Limb (tissue), 2 donors: ENCODE data around the gene ZNF629.
A peak's percentile ranks its signal among the peaks of the same experiment; 100 is the strongest.

Experiments
- DNase-seq, 2 donors: peaks; one replicate each; pipeline ENCODE4 v3.0.0-alpha.2; 2016; ENCODE audit errors: extremely low spot score in 2 of 2

The ZNF629 gene

GRCh38 chr16:30786115-30786935 lies 680 bp downstream of the ZNF629 start:
- peak in 1 of 2 donors; percentile 84 for DNase-seq

- DNase-seq: no peak
Observed at GRCh38 chr16:30785126-30786106, 1.6 kb downstream of the ZNF629 start.

GRCh38 chr16:30784215-30784614 lies 2.8 kb downstream of the ZNF629 start:
- DNase-seq: no peak

DNA sequence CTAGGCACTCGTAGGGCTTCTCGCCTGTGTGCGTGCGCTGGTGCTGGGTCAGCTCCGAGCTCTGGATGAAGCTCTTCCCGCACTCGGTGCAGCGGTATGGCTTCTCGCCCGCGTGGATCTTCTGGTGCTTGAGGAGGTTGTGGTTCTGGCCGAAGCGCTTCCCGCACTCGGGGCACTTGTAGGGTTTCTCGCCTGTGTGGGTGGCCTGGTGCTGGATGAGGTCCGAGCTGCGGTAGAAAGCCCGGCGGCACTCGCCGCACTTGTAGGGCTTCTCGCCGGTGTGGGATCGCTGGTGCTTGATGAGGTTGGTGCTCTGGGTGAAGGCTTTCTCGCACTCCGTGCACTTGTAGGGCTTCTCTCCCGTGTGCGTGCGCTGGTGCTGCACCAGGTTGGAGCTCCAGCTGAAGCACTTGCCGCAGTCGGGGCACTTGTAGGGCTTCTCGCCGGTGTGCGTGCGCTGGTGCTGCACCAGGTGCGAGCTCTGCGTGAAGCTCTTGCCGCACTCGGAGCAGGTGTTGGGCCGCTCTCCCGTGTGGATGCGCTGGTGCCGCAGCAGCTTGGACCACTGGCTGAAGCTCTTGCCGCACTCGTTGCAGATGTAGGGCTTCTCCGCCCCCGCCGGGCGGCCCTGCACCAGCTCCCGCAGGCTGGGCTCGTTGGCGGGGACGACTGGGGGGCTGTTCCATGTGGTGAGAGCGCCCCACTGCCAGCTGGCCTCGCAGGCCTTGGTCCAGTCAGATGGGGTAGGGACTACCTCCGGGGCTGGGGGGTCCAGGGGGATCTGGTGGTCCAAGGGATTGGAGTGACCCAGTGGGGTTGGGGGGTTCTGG lies 3.5 kb downstream of the ZNF629 start:
- no peak for DNase-seq

DNA sequence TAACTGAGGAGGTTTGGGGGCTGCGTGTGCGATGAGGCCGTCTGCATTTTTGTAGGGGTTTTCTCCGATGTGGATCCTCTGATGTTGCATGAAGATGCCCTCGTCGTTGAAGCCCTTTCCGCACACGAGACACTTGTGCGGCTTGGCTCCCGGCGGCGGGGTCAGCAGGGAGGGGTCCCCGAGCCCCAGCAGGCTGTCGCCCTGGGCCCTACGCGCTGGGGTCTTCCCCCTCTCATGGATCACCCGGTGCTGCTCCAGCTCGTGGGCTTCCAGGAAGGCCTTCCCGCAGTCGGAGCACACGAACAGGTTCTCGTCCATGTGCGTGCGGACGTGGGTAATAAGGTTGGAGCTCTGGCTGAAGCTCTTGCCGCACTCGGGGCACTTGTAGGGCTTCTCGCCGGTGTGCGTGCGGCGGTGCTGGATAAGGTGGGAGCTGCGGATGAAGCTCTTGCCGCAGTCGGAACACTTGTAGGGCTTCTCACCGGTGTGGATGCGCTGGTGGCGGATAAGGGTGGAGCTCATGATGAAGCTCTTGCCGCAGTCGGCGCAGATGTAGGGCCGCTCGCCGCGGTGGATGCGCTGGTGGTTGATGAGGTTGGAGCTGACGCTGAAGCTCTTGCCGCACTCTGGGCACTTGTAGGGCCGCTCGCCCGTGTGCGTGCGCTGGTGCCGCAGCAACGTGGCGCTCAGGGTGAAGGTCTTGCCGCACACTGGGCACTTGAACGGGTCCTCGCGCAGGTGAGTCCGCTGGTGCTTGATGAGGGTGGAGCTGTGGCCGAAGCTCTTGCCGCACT lies 4.3 kb downstream of the ZNF629 start:
- DNase-seq: no peak

DNA sequence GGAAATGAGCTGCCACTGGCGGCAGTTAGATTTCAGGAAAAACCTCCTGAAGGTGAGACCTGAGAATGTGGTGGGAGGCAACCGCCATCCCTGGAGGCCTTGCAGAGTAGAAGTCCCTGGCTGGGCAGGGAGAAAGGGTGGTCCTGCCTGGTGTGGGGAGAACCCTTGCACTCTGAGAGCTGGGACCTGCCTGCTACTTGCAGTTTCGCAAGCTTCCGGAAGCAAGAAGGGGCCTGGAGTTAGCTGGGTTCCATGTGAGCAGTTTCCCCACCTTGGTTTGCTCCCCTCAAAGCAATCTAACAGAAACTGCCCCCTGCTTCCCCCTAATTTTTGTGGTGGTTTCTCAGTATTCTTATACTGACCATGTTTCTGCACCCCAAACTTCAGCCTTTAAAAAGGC lies 6.5 kb downstream of the ZNF629 start:
- DNase-seq: no peak

DNA sequence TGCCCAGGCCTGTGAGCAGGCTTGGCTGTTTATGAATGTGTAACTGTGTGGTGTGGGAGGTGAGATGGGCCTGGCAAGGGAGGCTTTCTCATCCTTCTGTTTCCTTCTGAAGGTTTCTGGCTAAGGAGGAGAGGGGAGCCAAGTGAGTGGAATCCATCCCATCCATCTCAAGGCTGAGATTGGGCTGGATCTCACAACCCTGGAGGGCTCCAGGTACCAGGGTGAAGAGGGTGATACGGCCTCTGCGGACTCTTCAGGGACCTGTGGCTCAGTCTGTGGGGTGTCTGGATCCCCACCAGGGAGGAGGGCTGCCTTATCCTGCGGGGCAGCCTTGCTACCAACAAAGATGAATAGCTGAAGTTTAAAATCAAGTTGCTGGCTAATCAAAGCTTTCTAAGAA lies 7.0 kb downstream of the ZNF629 start:
- no peak for DNase-seq

DNA sequence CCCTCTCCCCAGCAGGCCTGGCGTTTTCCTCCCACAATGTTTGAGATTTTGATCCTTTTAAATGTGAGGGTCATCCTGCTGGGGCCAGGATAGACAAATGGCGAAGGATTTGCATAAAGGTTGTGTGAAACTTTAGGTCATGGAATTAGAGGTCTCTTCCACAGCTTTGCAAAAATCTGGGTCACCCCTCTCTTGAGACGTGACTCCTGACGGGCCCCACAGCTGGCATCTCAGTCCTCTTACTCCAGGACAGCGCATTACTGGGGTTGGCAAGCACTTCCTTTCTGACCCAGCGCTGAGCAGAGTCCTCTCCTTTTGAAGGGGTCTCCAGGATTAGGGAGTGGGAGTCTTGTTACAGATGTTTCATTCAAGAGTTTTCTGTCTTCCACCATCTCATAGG lies 7.4 kb downstream of the ZNF629 start:
- DNase-seq: no peak

- peak in 1 of 2 donors; percentile 26 for DNase-seq
Observed at GRCh38 chr16:30778549-30779244, 8.3 kb downstream of the ZNF629 start.

DNA sequence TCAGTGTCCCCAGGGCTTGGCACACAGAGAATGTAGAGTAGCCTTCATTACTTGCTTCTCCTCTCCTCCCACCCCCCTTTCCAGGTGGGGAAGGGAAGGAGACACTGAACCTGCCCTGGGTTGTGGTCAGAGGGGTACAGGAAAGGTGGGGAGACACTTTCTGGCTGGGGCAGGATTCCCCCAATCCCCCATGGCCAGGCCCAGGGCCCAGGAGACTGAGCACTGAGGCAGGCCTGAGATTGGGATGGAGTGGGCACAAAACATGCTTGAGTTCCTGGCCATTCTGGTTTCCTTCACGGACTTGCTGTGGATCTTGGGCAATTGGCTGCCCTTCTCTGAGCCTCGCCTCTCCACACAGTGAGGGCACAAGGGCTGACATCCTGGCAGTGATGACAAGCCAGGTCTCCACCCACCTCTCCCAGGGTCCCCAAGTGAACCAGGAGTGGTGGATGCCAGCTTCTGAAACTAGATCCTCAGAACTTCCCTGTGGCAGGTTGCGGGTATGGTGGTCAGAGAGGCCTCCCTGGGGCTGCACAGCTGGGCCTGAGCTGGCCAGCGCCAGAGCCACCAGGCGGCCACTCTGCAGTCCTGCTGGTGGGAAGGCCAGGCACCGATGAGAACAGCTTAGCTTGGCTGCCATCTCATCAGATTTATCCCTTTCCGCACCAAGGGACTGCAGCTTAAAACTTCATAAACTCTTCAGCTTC lies 9.3 kb downstream of the ZNF629 start:
- peak in 1 of 2 donors; percentile 29 for DNase-seq

GRCh38 chr16:30775392-30776188 lies 11.4 kb downstream of the ZNF629 start:
- DNase-seq: peak; percentile 86 to 89

- DNase-seq: no peak
Observed at GRCh38 chr16:30775131-30775391, 11.9 kb downstream of the ZNF629 start.

DNA sequence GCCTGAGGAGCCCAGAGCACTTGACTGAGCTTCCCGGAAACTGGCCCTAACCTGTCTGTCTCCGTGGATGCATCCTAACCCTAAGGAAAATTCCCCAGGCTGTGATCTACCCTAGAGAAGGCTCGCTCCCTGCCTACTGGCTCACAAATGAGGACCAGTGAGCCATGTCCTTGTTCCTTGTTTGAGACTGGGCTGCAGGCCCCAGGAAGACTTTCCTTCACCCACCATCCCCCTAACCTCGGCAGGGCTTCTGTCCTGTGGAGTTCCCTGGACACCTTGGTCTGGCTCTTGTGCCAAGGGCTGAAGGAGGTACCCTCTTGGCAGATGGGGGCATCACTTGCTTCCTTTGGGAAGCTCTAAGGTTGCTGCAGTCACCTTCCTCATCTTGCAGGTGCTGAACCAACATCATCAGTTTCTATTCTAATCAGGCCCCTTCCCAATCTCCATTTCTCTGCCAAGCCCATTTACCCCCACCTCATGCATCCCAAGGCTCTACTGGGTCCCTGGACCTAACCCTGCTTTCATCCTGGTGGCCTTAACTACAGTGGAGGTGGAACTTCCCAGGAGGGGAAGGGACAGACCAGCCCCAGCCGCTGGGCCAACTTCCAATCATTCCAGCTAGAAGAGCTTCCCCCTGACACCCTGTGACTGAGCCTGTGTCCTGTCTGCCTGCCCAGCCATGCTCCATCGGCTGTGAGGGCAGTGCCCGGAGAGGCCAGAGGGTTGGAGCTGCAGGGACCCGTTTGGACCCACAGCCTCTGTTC lies 12.5 kb downstream of the ZNF629 start:
- peak in 1 of 2 donors; percentile 26 for DNase-seq

- peak in 1 of 2 donors; percentile 32 for DNase-seq
Observed at GRCh38 chr16:30773826-30774225, 13.2 kb downstream of the ZNF629 start.

DNA sequence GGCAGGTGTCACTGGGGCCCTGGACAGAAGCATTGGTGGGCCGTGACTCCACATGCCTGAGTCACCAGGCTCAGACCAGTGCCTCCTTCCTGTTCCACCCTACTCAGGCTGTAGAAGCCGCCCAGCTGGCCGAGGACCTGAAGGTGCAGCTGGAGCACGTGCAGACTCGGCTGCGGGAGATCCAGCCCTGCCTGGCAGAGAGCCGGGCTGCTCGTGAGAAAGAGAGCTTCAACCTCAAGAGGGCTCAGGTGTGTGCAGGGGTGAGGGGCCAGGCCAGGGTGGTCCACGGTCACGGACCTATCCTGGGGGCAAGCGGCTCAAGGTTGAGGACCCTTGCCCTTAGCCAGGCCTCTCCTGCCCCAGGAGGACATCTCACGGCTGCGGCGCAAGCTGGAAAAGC lies 15.3 kb downstream of the ZNF629 start:
- peak in 1 of 2 donors; percentile 21 for DNase-seq

DNA sequence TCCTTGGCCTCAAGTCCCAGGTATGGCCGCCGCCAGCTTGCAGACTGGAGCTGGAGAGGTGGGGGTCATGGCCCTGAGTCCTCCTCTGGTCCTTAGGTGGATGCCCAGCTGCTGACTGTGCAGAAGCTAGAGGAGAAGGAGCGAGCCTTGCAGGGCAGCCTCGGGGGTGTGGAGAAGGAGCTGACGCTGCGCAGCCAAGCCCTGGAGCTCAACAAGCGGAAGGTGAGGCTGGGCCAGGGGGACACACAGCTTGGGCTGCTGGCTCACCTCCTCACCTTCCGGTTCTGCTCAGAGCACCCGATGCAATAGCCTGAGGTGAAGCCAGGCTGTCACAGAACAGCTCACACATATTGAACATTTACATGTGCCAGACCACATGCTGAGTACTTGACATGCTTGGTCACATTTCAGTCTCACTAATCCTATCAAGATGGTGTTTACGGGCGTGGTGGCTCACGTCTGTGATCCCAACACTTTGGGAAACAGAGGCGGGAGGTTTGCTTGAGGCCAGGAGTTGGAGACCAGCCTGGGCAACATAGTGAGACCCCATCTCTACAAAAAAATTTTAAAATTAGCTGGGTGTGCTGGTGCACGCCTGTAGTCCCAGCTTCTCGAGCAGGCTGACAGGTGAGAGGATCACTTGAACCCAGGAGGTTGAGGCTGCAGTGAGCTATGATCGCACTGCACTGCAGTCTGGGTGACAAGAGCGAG lies 17.5 kb downstream of the ZNF629 start:
- DNase-seq: no peak

DNA sequence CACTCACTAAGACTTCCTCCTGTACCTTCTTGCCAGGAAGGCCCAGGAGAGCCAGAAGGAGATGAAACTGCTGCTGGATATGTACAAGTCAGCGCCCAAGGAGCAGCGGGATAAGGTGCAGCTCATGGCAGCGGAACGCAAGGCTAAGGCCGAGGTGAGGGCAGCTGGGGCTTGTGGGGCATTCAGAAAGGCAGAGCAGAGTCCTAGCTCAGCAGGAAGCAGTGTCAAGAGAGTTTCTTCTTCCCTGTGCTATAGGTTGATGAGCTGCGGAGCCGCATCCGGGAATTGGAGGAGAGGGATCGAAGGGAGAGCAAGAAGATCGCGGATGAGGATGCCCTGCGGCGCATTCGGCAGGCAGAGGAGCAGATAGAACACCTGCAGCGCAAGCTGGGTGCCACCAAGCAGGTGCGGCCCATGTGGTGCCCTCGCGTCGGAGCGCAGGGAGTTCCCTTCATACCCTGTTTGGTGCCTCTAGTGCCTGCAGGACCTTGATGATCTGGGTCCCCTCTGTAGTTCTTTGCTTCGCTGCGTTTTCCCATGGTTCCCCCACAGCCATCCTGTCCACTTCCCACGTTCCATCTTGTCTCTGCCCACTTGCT lies 18.3 kb downstream of the ZNF629 start:
- DNase-seq: no peak
